ENCODE data around the gene CD44.
"Not testable (repeated sequence)": the region's sequence is repeated elsewhere in the genome, so short reads cannot be mapped to it uniquely, and the experiment has no call there.

CD44 gene

DNA sequence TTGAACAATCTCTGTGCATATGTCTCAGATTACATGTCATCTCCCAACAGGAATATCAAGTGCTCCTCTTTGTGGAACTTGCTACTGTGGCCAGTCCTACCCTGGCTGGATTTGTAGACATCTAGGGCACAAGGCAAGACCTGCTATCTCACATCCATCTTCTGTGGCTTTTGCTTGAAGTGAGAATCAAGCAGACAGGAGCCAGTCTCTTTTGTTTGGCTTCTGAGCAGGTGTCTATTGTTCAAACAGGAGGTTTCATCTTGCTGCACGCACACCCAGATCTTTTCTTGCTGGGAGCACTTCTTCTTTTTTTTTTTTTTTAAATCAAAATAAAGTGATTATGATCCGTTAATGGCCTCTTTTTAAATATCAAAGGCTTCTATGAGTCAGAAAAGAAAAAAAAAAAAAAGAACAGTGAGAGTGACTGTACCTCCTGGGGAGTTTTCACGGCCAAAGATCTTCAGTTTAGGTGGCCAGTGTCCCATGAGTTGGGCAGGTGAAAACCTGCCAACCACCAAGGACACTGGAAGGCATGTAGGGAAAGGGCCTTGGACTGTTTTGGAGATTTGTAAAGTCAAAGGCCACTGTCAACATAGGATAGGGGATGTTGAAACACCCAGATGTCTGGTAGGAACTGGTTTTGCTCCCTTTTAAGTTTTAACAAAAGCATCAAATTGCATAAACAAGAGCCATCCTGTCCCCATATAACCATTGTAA is 78.1 kb downstream of the CD44 start:
- DNase-seq, result no peak

DNA sequence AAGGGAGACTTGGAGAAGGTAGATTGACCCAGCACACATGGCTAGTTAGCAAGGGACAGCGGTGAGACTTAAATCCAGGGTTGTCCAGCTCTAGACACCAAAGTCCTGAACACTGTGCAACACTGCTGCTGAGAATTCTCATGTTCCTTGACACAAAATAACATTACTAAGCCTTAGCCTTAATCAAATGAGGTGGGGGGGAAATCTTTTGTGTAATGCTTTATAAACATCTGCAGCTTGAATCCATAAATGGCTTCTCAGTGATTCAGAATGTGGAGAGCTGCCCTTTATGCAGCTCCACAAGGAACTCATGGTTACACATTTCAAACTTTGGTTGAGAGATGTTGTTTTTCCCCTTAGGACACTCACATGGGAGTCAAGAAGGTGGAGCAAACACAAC is 80.0 kb downstream of the CD44 start:
- no peak for DNase-seq

DNA sequence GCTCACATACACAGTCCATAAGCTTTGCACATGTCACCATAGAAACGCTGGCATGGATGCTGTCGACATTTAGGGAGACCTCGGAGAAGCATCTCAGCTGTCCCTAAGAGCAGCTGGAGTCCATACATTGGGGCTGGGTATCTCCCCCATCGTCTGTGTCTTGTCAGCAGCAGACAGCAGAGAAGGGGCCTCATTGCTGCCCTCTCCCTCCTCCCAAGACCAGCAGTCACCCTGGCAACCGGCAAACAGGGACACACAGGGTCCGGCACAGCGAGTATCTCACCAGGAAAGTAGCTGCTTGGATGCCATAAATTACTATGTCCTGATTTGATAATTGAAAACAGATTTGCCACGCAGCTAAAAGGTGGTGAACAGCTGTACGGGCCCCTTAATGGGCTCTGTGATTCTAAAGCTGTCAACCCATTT is 84.4 kb downstream of the CD44 start:
- DNase-seq, result no peak

DNA sequence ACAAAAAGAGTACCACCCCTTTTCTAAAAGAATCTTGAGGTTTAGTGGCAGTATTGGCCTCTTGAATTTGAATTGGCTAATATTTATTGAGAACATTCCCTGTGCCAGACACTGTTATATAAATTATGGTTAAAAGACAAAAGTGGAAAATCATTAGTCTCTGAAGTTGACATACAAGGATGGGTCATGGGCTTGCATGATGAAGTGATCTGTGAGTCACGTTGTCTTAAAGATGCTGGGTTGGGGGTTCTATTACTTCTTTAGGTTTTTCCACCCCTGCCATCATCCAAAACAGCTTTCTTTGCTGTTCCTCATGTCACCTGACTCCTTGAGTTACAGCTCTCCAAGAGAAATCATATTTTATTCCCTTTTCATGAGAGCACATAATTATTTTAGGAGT is 85.0 kb downstream of the CD44 start:
- no peak for DNase-seq

DNA sequence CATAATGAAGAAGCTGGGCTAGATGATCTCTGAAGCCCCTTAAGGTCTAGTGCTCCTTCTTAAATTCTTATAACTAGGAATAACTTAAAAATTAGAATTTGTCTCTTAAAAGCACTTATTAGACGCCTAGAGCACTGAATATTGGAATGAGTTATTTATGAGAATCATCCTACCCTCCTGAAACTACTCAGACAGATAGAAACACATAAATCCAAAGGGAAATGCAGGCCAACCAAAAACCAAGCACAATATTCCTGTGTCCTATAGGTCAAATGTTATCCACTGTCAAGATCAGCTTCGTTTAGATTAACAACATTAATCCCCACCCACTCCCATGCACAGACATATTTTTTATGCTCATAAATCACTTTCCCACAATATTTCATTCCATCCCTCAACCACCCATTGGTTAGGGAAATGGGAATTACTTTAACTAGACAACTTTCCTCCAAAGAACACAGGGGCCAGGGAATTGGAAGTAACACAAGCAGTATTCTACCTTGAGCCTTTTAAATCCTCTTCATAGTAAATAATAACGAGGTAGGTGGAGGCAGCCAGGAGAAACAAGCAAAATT is 87.1 kb downstream of the CD44 start:
- no peak for DNase-seq

DNA sequence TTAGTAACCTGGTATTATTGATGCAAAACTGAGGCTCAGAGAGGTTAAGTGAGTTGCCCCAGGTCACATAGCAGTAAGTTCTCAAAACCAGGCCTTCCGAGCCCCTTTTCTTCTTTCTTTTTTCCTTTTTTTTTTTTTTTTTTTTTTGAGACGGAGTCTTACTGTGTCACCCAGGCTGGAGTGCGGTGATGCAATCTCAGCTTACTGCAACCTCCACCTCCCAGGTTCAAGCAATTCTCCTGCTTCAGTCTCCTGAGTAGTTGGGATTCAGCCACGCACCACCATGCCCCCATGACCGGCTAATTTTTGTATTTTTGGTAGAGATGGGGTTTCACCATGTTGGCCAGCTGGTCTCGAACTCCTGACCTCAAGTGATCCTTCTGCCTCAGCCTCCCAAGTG is 87.8 kb downstream of the CD44 start:
- DNase-seq, result not testable (repeated sequence)

DNA sequence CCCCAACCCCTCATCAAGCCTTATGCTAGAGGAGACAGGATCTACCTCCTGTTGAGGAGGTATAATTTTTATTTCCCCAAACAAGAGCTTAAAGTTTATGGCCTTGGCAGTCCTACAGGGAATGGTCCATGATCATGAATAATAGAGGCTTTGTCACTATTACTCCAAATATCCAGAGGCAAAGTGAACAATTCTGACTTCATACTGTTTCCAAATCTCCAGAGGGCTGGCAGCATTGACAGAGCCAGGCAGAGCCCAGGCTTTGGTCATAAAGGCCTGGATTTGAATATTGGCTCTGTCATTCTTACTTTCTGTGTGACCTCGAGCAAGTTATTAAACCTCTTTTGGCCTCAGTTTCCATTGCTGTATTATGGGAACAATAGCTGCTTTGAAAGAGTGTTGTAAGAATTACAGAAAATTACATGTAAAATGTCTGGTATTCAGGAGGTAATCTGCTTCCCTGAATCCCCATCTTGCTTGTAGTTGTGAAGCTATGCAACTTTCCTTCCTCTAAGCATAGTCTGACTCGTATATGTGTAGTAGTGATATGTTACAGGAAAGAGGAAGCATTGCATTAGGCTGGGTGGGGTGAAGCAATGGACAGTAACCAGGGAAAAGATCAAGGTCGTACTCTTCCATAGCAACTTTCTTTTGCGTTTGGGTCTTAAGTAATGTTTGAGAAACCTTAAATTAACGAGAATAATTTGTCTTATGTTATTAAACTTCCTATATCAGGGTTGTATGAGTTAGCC is 88.8 kb downstream of the CD44 start:
- DNase-seq, result no peak

DNA sequence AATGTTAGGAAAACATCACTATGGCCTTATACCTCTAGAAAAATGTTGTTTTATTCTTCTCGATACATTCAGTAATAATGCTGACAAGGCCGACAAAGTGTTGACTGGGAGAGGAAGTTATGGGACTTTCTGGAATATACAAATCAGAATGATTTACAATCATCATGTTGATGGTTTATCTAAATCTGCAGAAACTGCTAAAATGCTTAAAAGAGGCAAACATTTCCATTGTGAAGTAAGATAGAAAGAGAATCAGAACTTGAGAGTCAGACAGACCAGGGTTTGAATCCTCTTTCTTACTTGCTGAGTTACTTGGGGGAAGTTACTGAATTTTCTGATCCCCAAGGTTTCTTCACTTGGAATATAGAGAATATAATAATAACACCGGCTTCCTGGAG is 89.4 kb downstream of the CD44 start:
- DNase-seq, result no peak

DNA sequence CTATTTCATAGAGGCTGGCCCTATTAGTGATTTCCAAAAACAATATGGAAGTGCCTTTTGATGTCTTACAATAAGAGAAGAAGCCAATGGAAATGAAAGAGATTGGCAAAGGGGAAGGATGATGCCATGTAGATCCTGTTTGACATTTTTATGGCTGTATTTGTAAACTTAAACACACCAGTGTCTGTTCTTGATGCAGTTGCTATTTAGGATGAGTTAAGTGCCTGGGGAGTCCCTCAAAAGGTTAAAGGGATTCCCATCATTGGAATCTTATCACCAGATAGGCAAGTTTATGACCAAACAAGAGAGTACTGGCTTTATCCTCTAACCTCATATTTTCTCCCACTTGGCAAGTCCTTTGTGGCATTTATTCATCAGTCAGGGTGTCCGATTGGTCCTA is 91.4 kb downstream of the CD44 start:
- DNase-seq, result no peak

DNA sequence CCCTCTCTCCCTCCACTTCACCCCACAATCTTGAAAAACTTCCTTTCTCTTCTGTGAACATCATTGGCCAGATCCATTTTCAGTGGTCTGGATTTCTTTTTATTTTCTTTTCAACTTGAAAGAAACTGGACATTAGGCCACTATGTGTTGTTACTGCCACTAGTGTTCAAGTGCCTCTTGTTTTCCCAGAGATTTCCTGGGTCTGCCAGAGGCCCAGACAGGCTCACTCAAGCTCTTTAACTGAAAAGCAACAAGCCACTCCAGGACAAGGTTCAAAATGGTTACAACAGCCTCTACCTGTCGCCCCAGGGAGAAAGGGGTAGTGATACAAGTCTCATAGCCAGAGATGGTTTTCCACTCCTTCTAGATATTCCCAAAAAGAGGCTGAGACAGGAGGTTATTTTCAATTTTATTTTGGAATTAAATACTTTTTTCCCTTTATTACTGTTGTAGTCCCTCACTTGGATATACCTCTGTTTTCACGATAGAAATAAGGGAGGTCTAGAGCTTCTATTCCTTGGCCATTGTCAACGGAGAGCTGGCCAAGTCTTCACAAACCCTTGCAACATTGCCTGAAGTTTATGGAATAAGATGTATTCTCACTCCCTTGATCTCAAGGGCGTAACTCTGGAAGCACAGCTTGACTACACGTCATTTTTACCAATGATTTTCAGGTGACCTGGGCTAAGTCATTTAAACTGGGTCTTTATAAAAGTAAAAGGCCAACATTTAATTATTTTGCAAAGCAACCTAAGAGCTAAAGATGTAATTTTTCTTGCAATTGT is 92.3 kb downstream of the CD44 start:
- no peak for DNase-seq

DNA sequence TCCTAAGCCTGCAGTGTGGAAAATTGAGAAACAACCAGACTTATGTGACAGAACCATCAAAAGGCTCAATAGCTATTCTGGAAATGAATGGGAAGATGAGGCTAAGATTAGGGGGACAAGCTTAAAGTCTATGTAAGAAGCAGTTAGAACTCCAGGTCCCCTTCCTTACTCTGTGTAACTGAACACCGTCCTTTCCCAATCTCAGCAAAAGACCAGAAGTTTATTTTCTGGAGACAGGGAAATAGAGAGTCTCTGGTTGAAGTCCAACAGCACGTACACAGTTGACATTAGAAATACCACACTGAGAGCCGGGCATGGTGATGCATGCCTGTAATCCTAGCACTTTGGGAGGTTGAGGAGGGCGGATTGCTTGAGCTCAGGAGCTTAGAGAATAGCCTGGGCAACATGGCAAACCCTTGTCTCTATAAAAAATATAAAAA is 93.9 kb downstream of the CD44 start:
- no peak for DNase-seq

DNA sequence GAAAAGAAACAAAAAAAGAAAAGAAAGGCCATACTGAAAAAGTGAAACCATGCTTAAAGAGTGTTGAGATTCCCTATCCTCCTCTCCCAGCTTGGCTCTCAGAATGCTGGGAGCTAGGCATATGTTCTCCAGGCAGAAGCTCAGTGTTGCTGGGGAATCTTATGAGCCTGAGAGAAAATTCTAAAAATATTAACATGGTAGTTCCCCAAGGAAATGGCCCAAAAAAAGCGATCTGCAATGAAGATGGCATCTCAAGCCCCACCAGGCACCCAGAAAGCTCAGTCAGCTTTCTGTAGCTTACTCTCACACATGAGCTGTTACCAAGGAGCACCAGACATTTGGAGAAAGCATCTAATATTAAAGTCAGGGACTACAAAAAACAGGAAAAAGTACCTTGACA is 94.5 kb downstream of the CD44 start:
- DNase-seq, result no peak

DNA sequence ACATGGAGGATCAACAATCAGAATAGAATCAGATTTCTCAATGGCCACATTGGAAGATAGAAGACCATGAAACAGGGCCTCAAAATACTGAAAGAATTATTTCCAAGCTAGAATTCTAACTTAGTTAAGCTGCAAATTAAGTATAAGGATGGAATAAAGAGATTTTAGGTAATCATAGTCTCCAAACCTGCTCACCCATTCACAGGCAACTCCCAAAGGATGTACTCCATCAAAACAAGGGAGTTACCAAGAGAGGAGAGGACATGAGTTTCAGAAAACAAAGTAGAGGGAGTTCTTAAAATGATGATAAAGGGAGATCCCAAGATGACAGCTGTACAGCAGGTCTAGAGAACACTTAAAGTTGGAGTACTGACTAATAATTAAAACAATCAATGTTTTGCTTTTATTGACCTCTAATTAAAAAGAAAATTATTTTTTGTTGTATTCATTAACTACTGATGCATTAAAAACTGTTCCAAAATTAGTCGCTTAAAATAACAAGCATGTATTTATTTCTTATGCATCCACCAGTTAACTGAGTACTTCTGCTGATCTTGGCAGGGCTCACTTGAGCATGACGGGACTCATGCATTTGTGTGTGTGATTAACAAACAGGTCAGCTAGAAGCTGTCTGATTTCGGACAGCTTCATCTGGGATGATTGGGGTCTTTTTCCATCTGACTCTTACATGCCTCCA is 95.6 kb downstream of the CD44 start:
- DNase-seq, result no peak

DNA sequence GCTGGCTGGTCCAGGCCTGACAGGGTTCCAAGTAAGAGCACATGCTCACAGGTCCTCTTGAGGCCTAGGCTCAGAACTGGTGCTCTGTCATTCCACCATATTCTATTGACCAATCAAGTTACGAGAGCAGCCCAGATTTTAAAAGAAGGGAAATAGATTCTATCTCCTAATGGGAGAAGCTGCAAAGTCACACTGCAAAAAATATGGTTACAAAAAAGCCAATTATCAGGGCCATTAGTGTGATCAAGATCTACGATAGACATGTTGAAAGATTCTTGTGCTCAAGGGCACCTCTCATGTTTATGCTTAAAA is 96.1 kb downstream of the CD44 start:
- no peak for DNase-seq

DNA sequence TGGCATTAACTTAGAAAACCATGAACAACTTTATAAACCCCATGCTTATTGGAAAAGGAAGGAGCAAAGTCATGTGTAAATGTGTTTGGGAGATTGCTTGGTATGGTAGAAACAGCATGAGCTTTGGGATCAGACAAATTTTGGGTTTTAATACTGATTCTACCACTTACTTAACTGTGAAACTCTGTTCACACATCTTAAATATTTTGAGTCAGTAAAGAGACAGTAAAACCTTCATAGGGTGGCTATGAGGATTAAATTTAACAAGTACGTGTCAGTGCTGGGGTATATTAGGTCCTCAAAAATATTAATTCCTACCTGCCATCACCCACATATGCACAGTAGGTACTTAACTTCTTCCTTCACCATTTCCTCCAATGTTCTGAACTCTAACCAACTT is 96.5 kb downstream of the CD44 start:
- no peak for DNase-seq

DNA sequence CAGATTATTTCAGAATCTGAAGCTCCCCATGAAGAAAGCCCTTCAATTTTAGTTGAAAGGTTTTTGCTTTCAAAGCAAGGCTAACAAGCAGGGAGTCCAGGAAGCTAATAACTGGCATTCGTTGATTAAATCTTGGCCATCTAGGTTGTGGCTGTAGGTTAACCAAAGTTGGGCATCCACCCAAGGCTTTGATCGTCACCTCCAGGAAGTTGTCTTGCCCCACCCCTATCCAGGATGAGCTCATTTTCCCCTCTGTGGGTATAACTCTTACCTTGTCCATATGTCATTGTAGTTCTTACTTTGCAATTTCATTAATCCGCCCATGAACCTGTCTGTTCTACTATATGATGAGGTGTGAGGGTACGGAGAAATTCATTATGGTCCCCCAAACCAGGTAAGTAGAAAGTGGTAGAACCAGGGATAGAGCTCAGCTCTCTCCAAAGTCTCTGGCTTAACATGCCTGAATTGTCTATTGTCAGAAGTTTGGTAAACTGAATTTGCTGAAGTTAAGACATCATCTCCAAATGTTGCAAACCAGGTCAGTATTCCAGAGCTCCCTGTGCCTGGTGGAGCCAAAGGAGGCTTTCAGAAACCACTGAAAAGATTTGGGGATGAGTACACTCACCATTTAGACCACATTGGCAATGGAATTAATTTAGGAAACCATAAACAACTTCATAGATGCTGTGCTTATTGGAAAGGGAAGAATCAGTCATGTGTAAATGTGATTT is 97.1 kb downstream of the CD44 start:
- peak; percentile 60 for DNase-seq

DNA sequence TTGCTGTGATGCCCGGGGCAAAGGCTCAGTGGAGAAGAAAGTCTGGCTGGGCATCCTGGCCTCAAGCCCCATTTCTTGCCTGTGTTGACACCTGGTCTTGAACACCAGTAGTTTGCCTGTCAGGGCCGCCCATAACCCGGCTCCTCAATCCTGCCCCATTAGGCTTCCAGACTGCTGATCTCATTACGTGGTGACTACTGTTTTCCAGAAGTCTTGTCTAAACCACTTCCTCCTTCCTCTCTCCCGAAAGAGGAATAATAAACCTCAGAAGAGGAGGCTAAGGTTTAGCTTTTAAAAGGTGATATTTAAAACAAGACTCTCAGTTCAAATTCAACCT is 97.7 kb downstream of the CD44 start:
- no peak for DNase-seq

DNA sequence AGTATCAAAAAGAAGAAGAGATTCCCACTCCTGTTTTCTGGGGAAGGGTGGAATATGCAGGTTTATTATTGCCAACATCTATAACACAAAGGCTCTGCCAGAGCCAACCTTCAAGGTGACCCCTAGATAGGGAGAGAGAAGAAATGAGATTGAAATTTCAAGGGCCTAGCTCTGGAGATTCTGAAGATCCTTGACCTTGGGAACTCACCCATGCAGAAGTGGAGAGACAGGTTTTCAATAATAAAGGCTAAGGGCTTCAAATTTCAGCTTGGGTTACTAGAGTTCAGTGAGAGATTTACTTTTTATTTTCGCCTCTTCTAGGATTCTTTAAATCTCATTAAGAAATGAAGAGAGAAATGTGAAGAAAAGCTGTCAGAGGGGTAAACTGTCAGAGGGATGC is 98.4 kb downstream of the CD44 start:
- DNase-seq, result no peak

DNA sequence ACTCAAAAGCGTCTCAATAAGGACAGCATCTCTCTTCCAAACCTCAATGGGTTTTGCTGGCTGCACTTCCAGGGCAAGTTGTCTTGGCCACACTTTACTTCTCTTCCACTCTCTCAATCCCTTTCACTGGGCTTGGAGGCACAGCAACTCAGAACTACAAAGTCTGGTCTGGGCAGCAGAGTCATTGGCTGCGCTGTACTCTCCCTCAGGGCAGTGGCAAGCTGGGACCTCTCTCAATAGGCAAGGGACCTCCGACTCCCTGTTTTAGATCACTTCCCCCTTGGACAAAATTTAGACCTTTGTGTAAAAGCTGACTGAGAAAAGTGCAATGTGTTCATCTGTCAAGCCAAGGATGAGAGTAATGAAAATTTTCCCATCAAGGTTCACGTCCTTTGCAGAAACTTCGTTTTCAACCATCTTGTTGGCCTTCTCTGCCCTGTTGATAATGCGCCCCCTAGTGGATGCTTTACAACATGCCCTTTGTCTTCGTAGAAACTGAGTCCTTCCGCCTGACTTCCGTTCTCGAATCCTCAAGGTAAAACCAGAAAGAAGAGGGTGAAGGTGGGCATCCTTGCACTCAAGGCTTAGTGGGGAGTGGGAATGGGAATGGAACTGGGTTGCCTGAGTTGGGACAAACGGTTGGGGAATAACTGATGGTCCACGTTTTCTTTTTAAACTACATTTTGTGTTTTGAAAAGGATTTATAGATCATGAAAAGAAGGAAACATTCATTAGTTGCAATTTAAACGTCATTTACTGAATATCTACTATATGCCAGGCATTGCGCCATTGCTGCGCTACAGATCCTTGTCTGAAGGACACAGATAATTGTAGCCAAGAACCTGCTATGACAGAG is 99.1 kb downstream of the CD44 start:
- peak; percentile 35 for DNase-seq

DNA sequence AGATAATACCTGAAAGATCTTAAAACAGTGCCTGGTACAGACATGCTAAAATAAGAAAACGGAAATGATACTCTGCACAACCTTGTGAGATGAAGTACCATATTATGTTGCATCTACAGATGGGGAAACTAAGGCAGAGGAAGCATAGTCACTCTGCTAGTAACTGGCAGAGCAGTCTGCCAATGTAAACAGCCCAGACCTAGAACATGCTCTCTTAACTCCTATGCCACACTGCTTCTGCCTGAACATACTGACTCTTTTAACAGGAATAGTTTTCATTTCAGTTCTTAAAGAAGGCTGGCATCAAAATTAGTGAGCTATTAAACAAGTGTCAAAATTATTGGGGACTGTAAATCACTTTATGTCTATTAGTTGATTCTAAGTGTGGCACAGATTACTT is 99.9 kb downstream of the CD44 start:
- DNase-seq, result no peak

DNA sequence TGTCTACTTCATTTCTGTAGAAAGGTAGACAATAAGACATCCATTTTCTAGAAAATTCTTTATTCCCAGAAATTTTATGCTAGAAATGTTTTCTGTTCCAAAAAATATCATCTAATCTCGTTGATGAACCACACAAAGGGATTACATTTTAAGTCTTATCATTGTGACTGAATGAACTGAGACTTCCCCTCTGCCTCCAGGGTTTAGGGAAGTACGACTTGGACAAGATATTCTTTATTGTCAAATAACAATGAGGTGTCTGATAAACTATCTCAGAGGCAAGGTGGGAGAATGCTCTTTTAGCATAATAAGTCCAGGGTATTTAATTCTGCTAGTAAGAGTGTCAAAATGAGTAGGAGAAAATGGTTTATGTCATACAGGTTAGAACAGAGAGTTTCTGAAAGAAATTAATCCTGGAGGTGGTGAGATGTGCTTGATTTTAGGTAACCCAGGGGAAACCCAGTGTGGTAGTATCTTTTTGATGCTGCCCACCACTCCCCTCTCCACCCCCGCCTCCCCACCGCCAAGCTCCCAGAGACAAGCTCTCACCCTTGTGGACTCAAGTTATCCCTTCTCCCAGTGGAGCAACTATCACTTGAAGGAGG is 100.6 kb downstream of the CD44 start:
- no peak for DNase-seq
